ENCODE measurements around the gene ABHD10.

ABHD10 gene

DNA sequence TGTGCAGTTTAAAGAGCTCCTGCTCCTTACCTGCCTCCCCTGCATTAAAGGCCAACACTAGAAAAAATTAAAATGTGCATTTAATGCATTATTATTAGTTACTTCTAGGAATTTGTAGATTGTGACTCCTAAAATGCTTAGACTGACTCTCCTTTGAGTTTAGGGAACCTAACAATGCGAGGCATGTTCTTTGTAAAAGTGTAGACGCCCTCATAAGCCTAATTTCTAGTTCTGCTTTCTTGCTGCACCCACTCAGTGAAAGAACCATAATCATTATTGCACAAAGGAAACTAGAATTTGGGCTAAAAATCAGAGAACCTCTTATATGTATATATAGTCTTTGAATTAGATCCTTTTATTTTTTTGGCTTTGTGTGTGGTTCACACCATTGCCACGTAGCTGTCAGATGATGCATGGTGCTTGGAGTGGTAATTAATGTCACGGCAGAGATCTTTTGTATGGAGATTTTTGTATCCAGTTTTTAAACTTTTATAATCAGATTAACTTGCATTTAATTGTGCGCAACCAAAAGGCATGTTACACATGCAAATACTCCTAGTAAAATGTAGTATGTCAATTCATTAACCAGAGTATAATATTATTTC, 710 bp downstream of the ABHD10 start:
- H3K36me3 ChIP-seq (ENCODE audit: low read length): peaks cover 11% of the 10 kb centered on the region; the same call in 1 of the 2 replicates
- peak overlapping the region; percentile 59 for H3K27ac ChIP-seq (ENCODE audit: low read depth, low read length)
- H3K9ac ChIP-seq (ENCODE audit: low read length): peak overlapping the region; percentile 68
- no peak for TF ChIP-seq EZH2phosphoT487 (conservative IDR thresholded peaks at IDR 0.05; ENCODE audit: low read length)
- H3K4me2 ChIP-seq (ENCODE audit: low read depth, low read length, poor library complexity, severe bottlenecking): peak overlapping the region; percentile 98
- peaks cover 10% of the 10 kb centered on the region; the same call in 1 of the 2 replicates for H3F3A ChIP-seq (ENCODE audit: insufficient read depth)
- peak overlapping the region; percentile 98 for H2AFZ ChIP-seq (ENCODE audit: low read depth, low read length, severe bottlenecking)
- no peaks in the 10 kb centered on the region for H4K20me1 ChIP-seq (ENCODE audit: low read depth, low read length)
- no peaks in the 10 kb centered on the region for H3K9me2 ChIP-seq (replicated peaks; ENCODE audit: insufficient read depth, low read length)
- no peaks in the 10 kb centered on the region for H3K27me3 ChIP-seq (ENCODE audit: low read length)
- H3K4me3 ChIP-seq (ENCODE audit: insufficient read depth, low read length, poor library complexity, severe bottlenecking): peak overlapping the region; percentile 75
- H3K79me2 ChIP-seq (ENCODE audit: insufficient read depth, low read length): peaks cover 47% of the 10 kb centered on the region
- H3K9me3 ChIP-seq (ENCODE audit: insufficient read depth, low read length): no peaks in the 10 kb centered on the region

DNA sequence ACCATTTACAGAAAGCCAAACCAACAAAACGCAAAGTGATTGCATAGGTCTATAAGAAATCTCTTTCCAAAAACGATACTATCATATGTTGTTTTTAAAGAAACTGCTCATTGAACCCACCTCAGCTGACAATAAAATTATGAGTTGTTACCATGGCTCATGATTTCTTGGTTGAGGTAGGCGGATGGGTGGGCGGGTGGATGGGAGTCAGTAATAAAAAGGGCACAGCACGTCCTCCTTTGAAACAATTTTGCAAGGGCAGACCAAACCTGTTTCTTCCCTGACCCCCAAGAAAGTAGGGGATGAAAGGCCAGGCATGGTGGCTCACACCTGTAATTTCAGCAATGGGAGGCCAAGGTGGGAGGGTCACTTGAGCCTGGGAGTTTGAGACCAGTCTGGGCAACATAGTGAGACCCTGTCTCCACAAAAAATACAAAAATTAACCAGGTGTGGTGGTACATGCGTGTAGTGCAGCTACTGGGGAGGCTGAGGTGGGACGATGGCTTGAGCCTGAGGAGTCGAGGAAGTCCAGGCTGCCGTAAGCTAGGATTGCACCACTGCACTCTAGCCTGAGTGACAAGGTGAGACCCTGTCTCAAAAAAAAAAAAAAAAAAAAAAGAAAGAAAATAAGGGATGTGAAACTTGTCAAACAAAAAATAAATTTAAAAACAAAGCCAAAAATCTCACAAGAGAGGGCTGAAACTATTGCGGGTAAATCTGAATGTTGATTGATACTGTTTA, 2.1 kb downstream of the ABHD10 start:
- H3K4me2 ChIP-seq (ENCODE audit: low read depth, low read length, poor library complexity, severe bottlenecking): peak overlapping the region; percentile 98
- H3K4me3 ChIP-seq (ENCODE audit: insufficient read depth, low read length, poor library complexity, severe bottlenecking): peak overlapping the region; percentile 75

DNA sequence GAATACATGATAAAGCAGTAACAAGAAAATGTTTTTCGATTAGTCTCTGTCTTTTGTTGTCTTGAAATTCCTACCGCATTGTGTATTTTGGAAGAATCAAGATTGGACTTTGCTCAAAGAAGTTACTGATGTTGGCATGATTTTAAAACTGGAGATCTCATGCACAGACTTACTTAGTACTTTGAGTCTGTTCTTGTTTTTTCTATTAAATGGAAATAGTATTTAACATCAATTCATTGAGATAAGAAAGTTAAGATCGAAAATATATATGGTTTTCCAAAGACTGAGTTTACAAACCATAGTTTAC, 2.6 kb downstream of the ABHD10 start:
- peak overlapping the region; percentile 98 for H3K4me2 ChIP-seq (ENCODE audit: low read depth, low read length, poor library complexity, severe bottlenecking)
- H3K79me2 ChIP-seq (ENCODE audit: insufficient read depth, low read length): peaks cover 47% of the 10 kb centered on the region
- no peaks in the 10 kb centered on the region for H3K27me3 ChIP-seq (ENCODE audit: low read length)
- peaks cover 11% of the 10 kb centered on the region; the same call in 1 of the 2 replicates for H3K36me3 ChIP-seq (ENCODE audit: low read length)
- H3K4me3 ChIP-seq (ENCODE audit: insufficient read depth, low read length, poor library complexity, severe bottlenecking): no peak overlapping the region
- H3K9ac ChIP-seq (ENCODE audit: low read length): no peak overlapping the region
- H3K27ac ChIP-seq (ENCODE audit: low read depth, low read length): no peak overlapping the region
- no peaks in the 10 kb centered on the region for H3K9me3 ChIP-seq (ENCODE audit: insufficient read depth, low read length)
- no peak overlapping the region for H2AFZ ChIP-seq (ENCODE audit: low read depth, low read length, severe bottlenecking)
- H3F3A ChIP-seq (ENCODE audit: insufficient read depth): peaks cover 10% of the 10 kb centered on the region; the same call in 1 of the 2 replicates
- no peak for TF ChIP-seq EZH2phosphoT487 (conservative IDR thresholded peaks at IDR 0.05; ENCODE audit: low read length)
- no peaks in the 10 kb centered on the region for H3K9me2 ChIP-seq (replicated peaks; ENCODE audit: insufficient read depth, low read length)
- H4K20me1 ChIP-seq (ENCODE audit: low read depth, low read length): no peaks in the 10 kb centered on the region

More for the DNA sequence above, 2.1 kb downstream of the ABHD10 start:
- Histone ChIP-seq H3K27me3 (ENCODE audit: low read length) (no peaks in the 10 kb centered on the region), H3F3A (ENCODE audit: insufficient read depth) (peaks cover 10% of the 10 kb centered on the region; the same call in 1 of the 2 replicates), H3K9ac (ENCODE audit: low read length) (peak overlapping the region; percentile 68; the same call in 1 of the 2 replicates), H3K27ac (ENCODE audit: low read depth, low read length) (no peak overlapping the region), H3K36me3 (ENCODE audit: low read length) (peaks cover 11% of the 10 kb centered on the region; the same call in 1 of the 2 replicates), H3K9me2 (replicated peaks; ENCODE audit: insufficient read depth, low read length) (no peaks in the 10 kb centered on the region), H2AFZ (ENCODE audit: low read depth, low read length, severe bottlenecking) (no peak overlapping the region), H3K79me2 (ENCODE audit: insufficient read depth, low read length) (peaks cover 47% of the 10 kb centered on the region), H4K20me1 (ENCODE audit: low read depth, low read length) (no peaks in the 10 kb centered on the region), H3K9me3 (ENCODE audit: insufficient read depth, low read length) (no peaks in the 10 kb centered on the region)
- TF ChIP-seq EZH2phosphoT487 (conservative IDR thresholded peaks at IDR 0.05; ENCODE audit: low read length): no peak
- TF ChIP-seq, protein P1, sequence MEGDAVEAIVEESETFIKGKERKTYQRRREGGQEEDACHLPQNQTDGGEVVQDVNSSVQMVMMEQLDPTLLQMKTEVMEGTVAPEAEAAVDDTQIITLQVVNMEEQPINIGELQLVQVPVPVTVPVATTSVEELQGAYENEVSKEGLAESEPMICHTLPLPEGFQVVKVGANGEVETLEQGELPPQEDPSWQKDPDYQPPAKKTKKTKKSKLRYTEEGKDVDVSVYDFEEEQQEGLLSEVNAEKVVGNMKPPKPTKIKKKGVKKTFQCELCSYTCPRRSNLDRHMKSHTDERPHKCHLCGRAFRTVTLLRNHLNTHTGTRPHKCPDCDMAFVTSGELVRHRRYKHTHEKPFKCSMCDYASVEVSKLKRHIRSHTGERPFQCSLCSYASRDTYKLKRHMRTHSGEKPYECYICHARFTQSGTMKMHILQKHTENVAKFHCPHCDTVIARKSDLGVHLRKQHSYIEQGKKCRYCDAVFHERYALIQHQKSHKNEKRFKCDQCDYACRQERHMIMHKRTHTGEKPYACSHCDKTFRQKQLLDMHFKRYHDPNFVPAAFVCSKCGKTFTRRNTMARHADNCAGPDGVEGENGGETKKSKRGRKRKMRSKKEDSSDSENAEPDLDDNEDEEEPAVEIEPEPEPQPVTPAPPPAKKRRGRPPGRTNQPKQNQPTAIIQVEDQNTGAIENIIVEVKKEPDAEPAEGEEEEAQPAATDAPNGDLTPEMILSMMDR (IDR thresholded peaks at IDR 0.05; ENCODE audit: insufficient read depth, low read length, poor library complexity, severe bottlenecking): no peak

DNA sequence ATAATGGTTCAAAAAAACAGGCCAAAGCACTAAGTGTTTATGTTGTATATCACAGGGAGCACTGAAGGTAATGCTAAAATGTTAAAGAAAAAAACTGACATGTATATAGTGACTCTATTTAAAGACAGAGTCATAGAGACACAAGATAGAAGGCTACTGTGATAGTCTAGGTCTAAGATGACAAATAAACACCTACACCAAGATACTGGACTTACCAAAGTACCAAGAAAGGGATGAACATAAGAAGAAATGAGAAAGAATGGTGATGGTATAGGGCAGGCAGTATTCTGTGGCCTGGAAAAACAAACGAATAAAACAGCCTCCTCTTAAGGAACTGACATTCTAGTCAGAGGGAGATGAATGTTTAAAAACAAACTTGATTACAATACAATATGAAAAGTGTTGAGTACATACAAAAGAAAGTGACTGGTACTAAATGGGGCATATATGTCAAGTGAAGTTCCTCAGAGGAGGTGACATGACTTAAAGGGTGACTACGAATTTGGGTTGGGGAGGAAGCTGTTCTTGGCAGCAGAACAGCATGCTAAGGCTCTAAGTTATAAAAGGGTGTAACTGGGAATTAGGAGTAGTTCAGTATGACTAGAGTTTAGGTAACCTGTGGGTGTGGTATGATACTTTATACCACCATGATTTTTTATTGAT, 5.9 kb downstream of the ABHD10 start:
- no peaks in the 10 kb centered on the region for H4K20me1 ChIP-seq (ENCODE audit: low read depth, low read length)
- no peak overlapping the region for H2AFZ ChIP-seq (ENCODE audit: low read depth, low read length, severe bottlenecking)
- H3K9ac ChIP-seq (ENCODE audit: low read length): no peak overlapping the region
- no peak overlapping the region for H3K4me2 ChIP-seq (ENCODE audit: low read depth, low read length, poor library complexity, severe bottlenecking)
- no peak overlapping the region for H3K27ac ChIP-seq (ENCODE audit: low read depth, low read length)
- no peak overlapping the region for H3K4me3 ChIP-seq (ENCODE audit: insufficient read depth, low read length, poor library complexity, severe bottlenecking)
- H3K9me2 ChIP-seq (replicated peaks; ENCODE audit: insufficient read depth, low read length): no peaks in the 10 kb centered on the region
- peaks cover 40% of the 10 kb centered on the region for H3K79me2 ChIP-seq (ENCODE audit: insufficient read depth, low read length)
- no peak for TF ChIP-seq EZH2phosphoT487 (conservative IDR thresholded peaks at IDR 0.05; ENCODE audit: low read length)
- TF ChIP-seq, protein P1 (IDR thresholded peaks at IDR 0.05; ENCODE audit: insufficient read depth, low read length, poor library complexity, severe bottlenecking): no peak
- H3K9me3 ChIP-seq (ENCODE audit: insufficient read depth, low read length): no peaks in the 10 kb centered on the region
- H3F3A ChIP-seq (ENCODE audit: insufficient read depth): peaks cover 11% of the 10 kb centered on the region; the same call in 1 of the 2 replicates
- peaks cover 16% of the 10 kb centered on the region for H3K36me3 ChIP-seq (ENCODE audit: low read length)
- no peaks in the 10 kb centered on the region for H3K27me3 ChIP-seq (ENCODE audit: low read length)

Measured in SU-DHL-6 (cell line).